DND-41 (cell line): ENCODE results near the gene THRA.

Experiments used
- ATAC-seq: fragments of 200-7000 bp; cut with Tn5 transposase; 3 replicates; pipeline ENCODE4 v1.9.1; 2021; ENCODE audit warnings: low read depth; ENCODE audit not compliant: insufficient read depth
- DNase-seq: peaks from one replicate; pipeline ENCODE4 v3.0.0-alpha.2; 2020
- H2AFZ ChIP-seq: 2 replicates; pipeline ENCODE4 v1.6.0; 2012; ENCODE audit warnings: low read depth, low read length
- H3K27ac ChIP-seq: 2 replicates; pipeline ENCODE4 v1.5.1; 2012; ENCODE audit warnings: low read length, inconsistent platforms
- H3K27me3 ChIP-seq: fragments of 200-600 bp; sonication (generic); 2 replicates; pipeline ENCODE4 v1.6.0; 2012; ENCODE audit warnings: low read length, mild to moderate bottlenecking, inconsistent platforms; ENCODE audit not compliant: insufficient read depth, poor library complexity
- H3K36me3 ChIP-seq: 2 replicates; pipeline ENCODE4 v1.5.1; 2012; ENCODE audit warnings: low read length, inconsistent platforms; ENCODE audit not compliant: insufficient read depth
- H3K4me1 ChIP-seq: 2 replicates; pipeline ENCODE4 v1.5.1; 2012; ENCODE audit warnings: mild to moderate bottlenecking, low read length; ENCODE audit not compliant: insufficient read depth
- H3K4me2 ChIP-seq: 2 replicates; pipeline ENCODE4 v1.6.0; 2012; ENCODE audit warnings: mild to moderate bottlenecking, moderate library complexity, low read length, inconsistent platforms; ENCODE audit not compliant: insufficient read depth
- H3K4me3 ChIP-seq, 2 experiments: fragments of 200-600 bp in 1 of 2; shearing (Covaris generic) in 1 of 2; 2 replicates each; pipeline ENCODE4 v1.5.1; 2012 to 2016; ENCODE audit warnings: inconsistent platforms in 2 of 2, low read length in 2 of 2, mild to moderate bottlenecking in 2 of 2, low read depth in 1 of 2, moderate library complexity in 1 of 2
- H3K79me2 ChIP-seq: 2 replicates; pipeline ENCODE4 v1.6.0; 2012; ENCODE audit warnings: low read length, inconsistent platforms; ENCODE audit not compliant: insufficient read depth
- H3K9ac ChIP-seq: 2 replicates; pipeline ENCODE4 v1.6.0; 2012; ENCODE audit warnings: low read depth, mild to moderate bottlenecking, inconsistent platforms, low read length, moderate library complexity
- H3K9me3 ChIP-seq: 2 replicates; pipeline ENCODE4 v1.5.1; 2012; ENCODE audit warnings: low read length, moderate library complexity, mild to moderate bottlenecking, inconsistent platforms; ENCODE audit not compliant: insufficient read depth, severe bottlenecking
- H4K20me1 ChIP-seq: 2 replicates; pipeline ENCODE4 v1.6.0; 2012; ENCODE audit warnings: low read length; ENCODE audit not compliant: insufficient read depth
- EZH2 ChIP-seq: IDR thresholded peaks from 3 replicates; pipeline ENCODE4 v1.6.1; 2012; ENCODE audit warnings: borderline replicate concordance, low read depth, mild to moderate bottlenecking, moderate library complexity, low read length, inconsistent platforms; ENCODE audit not compliant: severe bottlenecking
- TF ChIP-seq, protein P1 (sequence below): IDR thresholded peaks from 2 replicates; pipeline ENCODE4 v1.5.1; 2012; ENCODE audit warnings: borderline replicate concordance, low read length, moderate library complexity, mild to moderate bottlenecking; ENCODE audit not compliant: poor library complexity, severe bottlenecking; ENCODE audit errors: extremely low read depth

The THRA gene

DNA sequence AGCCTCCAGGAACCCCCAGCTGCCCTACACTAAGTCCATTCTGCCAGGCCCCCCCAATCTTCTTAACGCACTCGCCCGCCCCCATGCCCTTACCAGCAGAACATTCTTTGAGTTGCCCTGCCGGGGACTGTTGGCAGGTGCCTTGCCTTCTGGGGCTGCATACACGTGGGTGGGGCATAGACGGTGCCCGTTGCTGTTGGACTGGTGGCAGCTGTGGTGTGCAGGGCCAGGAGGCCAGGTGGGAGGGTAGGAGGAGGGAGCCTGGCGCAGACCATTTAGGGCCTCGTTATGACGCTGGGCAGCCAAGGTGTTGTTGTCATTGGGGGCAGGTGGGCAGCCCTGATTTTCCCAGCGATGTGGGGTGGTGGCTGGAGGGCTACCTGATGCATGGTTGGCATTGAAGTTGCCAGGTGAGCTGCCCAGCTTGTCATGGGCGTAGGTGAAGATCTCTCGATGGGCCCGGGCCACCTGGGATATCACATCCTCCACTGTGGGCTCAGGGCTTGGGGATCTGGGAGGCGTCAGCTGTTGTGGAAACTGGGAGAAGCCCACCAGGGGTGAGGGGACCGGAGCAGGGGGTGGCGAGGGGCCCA is 32.7 kb downstream of the THRA start:
- Histone ChIP-seq H2AFZ (no peak overlapping the region), H3K27ac (no peak overlapping the region), H3K4me3 (no peak overlapping the region), H3K79me2 (peaks cover 18% of the 10 kb centered on the region), H3K36me3 (peaks cover 48% of the 10 kb centered on the region), H3K9me3 (no peaks in the 10 kb centered on the region), H3K4me1 (peaks cover 30% of the 10 kb centered on the region), H3K9ac (no peak overlapping the region), H4K20me1 (no peaks in the 10 kb centered on the region), H3K4me2 (no peak overlapping the region), H3K27me3 (no peaks in the 10 kb centered on the region)
- TF ChIP-seq, protein P1, sequence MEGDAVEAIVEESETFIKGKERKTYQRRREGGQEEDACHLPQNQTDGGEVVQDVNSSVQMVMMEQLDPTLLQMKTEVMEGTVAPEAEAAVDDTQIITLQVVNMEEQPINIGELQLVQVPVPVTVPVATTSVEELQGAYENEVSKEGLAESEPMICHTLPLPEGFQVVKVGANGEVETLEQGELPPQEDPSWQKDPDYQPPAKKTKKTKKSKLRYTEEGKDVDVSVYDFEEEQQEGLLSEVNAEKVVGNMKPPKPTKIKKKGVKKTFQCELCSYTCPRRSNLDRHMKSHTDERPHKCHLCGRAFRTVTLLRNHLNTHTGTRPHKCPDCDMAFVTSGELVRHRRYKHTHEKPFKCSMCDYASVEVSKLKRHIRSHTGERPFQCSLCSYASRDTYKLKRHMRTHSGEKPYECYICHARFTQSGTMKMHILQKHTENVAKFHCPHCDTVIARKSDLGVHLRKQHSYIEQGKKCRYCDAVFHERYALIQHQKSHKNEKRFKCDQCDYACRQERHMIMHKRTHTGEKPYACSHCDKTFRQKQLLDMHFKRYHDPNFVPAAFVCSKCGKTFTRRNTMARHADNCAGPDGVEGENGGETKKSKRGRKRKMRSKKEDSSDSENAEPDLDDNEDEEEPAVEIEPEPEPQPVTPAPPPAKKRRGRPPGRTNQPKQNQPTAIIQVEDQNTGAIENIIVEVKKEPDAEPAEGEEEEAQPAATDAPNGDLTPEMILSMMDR = no peak
- TF ChIP-seq EZH2 = no peak
- DNase-seq (no peak), ATAC-seq (no peak)

- Histone ChIP-seq H3K9ac (no peak overlapping the region), H3K27ac (no peak overlapping the region), H3K4me3 (no peak overlapping the region), H2AFZ (no peak overlapping the region), H3K36me3 (peaks cover 48% of the 10 kb centered on the region), H4K20me1 (no peaks in the 10 kb centered on the region), H3K27me3 (no peaks in the 10 kb centered on the region), H3K79me2 (peaks cover 18% of the 10 kb centered on the region), H3K4me2 (no peak overlapping the region), H3K9me3 (no peaks in the 10 kb centered on the region), H3K4me1 (peaks cover 38% of the 10 kb centered on the region)
- peak; percentile 2; the same call in 1 of the 3 replicates for ATAC-seq
- TF ChIP-seq, protein P1 = no peak
- no peak for TF ChIP-seq EZH2
- peak; percentile 67 for DNase-seq
These were observed 33.4 kb downstream of the THRA start for GRCh38 chr17:40095944-40096791.

- peaks cover 41% of the 10 kb centered on the region for H3K4me1 ChIP-seq
- no peak overlapping the region for H2AFZ ChIP-seq
- H3K27ac ChIP-seq = no peak overlapping the region
- no peaks in the 10 kb centered on the region for H3K9me3 ChIP-seq
- no peak overlapping the region for H3K9ac ChIP-seq
- ATAC-seq (no peak), DNase-seq (no peak)
- TF ChIP-seq EZH2 = no peak
- TF ChIP-seq, protein P1 = no peak
- no peaks in the 10 kb centered on the region for H3K27me3 ChIP-seq
- H3K4me3 ChIP-seq = no peak overlapping the region
- H3K4me2 ChIP-seq = no peak overlapping the region
- H3K36me3 ChIP-seq = peaks cover 48% of the 10 kb centered on the region
- peaks cover 18% of the 10 kb centered on the region for H3K79me2 ChIP-seq
- no peaks in the 10 kb centered on the region for H4K20me1 ChIP-seq
These were observed 34.3 kb downstream of the THRA start for GRCh38 chr17:40097087-40097486.
